Activated CD4-positive, alpha-beta T cell treated with anti-CD3 and anti-CD28 coated beads, Interleukin-2, amount 50 U/mL, for 4 hours (primary cell): Measurements from ENCODE around the gene FBXO31.
"Not testable (repeated sequence)": the region's sequence is repeated elsewhere in the genome, so short reads cannot be mapped to it uniquely, and the experiment has no call there.

Source experiments
- DNase-seq, 2 experiments: peaks; one replicate each; pipeline ENCODE4 v3.0.0-alpha.2; 2020

The FBXO31 gene

DNA sequence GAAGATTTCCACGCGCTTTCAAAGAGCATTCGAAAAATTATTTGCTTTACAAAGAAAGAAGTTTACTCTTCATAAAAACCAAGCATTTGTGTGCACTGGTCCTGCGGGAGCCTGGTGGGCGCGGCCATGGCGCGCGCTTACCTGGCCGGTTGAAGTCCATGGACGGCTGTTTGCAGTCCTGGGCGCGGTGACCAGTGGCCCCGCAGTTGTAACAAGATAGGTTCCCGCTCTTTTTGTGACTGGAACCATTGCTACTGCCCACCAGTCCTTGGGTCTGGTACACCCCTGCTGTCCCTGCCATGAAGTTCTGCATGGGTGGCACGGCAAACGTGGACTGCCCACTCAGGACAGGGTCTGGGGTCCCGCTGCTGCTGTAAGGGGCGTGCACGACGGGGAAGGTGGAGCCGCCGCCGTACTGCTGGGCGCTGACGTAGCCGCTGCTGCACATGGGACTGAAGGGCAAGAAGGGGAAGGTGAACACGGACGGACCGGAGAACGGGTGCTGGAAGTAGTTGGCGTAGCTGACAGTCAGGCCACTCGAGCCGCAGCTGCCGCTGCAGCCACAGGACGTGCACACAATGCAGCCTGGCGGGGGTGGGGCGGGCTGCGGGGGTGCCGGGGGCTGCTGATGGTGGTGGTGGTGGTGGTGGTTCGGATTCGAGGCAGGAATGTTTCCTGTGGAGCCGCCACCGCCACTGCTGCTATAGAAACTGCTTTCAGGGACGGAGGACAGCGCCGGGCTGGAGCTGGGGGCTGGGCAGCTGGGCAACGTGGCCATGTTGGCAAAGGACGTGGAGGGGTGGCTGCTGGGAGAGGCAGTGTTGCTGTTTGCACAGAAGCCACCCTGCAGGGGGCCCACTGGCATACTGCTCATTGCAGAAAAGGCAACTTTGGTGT lies 28.0 kb upstream of the FBXO31 start:
- DNase-seq = no peak

DNA sequence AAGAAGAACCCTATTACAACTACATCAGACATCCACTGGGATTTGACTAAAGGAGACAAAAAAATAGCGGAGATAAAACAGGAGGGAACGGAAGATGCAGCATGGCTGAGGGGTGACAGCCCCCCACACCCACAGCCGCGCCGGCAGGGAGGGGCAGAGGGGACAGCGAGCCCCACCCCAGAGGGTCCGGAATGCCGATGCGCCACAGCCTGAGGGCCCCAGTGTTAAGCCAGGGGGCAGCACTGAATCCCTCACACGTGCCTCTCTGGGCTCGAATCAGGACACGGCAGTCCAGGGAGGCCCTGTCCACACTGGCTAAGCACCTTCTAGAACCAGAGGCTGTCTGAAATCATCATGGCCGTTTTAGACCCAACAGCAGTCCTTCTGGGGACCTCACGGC lies 27.4 kb upstream of the FBXO31 start:
- no peak for DNase-seq

DNA sequence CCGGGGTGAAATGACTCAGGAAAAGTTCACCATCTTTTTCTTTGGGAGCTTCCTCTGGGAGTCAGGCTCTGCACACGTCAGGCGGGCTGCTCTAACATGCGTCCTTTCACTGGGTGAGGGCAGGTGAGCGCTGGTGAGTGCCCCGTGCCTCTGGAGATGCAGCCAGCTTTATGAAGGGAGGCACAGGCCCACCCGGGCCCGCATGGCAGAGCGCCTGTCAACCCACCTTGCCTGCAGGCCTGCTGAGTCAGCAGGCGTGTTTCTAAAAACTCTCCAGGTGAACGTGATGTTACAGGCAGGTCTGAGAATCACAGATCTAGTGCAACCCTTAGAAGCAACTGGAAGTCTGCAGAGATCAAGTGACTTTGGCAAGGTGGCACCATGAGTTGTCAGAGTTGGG lies 27.0 kb upstream of the FBXO31 start:
- no peak for DNase-seq

DNA sequence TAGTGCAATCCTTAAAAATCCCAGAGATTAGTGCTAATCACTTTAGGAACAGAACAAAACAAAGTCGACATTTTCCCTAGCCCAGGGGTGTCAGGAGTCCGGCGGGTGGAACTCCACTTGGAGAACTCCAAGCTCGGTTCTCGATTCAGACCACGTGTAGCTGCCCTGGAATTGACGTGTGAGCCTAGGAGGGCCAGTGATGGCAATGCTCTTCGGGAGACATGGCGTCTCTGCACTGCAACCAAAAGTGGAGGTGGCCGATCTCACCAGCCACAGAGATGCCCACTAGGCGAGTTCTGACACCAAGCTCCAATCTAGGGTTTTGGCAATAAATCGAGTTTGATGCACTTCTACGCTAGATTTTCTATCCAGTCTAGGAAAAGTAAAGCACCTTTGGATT lies 26.2 kb upstream of the FBXO31 start:
- DNase-seq = no peak

DNA sequence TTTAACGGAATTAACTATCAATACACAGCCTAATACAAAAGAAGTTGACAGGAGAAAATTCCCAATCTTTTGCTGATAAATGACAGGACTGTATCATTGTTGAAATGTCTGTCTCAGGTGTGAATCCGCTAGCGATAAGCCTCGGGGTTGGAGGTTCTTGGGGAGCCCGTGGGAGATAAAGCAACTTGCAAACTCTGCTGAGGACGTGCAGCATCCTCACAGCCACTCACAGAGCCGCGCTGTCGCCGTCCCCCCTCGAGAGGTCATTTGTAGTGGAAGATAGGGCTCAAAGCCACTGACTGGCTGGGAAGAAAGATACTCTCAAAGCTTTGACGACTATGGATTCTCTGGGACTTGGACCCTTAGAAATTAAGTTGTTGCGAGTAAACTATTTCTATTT lies 25.6 kb upstream of the FBXO31 start:
- no peak for DNase-seq

DNA sequence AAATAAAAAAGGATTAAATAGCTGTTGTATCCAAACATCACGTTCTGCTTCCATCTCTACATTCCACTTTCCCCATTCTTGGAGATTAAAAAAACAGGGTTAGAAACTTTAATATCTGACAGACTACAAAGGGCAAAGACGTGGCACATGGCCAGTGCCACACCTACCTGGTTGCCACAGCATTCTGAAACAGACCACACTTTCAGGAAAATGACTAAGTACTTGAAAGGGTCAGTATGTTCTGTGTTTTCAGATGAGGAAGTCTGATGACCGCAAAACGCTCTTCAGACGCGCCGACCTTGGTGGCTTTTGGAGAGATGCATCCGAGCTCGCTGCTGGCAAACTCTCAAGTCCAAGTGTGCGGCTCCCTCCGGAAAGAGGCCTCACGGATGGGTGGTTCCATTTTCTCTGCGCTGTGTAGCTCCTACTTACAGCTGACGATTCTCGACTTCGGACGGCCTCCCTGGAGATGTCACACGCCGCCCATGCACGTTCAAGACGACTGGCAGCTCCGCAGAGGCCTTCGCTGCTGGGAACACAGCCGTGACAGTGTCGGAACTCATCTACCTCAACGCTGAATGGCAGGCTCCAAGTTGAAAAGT lies 24.0 kb upstream of the FBXO31 start:
- DNase-seq = no peak

DNA sequence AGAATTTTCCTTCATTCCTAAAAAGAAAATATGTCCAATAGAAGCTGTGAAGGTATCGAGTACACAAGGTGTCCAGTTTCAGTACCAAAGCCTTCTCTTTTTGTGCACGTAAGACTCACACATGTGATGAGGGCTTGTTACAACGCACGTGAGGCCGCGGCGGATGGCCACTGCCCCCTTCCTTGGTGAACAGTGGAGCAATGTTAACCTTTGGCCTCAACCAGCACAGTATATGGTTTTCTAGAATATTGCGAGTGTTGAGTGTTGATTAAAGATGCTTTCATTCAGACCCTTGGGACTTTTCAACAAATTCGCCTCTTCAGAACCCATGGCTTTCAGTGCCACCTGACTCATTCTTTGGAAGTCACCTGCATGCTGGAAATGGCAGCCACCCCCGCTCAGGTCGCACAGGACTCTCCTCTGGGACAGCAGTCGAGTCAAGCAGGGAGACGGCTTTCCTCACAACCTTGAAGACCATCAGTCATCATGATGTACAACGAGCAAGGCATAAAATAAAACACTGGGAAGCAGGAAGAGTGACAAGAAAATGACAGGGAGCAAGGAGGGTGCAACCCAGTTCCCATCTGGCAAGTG lies 23.0 kb upstream of the FBXO31 start:
- no peak for DNase-seq

DNA sequence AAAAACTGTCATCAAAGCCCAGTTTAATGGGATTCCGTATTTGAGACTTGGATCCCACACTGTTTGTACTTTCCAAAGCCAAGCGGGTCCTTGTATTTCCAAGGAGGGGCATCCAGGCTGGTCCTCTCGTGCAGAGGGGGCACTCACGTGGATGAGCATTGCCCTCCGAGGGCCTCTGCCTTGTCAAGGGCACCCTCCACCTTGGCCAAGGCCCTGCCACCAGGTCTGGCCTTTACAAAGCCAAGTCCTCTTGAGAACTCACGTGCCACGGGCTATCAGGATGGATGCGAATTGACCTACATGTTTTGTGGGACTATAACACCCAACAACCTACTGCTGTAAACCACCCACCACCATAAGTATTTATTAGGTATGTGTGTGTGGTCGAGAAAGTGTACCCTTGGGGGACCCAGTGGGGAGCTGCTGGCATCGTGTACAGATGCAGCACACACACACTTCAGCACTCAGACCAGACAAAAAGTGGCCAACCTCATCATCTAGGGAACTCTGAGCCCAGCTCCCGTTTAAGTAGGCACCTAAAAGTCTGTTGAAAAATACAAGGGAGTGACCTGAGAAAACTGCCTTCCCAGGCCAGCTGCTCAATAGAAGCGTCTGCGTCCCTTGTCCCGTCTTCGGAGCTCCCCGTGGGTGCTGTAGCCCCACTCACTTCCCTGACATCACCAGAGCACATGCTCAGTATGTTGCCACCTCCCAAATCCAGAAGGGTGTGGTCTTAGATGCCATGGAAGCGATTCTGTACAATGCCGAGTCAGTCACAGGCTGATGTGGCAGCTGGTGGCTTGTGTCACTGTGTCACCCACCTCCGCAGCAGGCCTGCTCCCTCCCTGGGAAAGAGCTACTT lies 21.4 kb upstream of the FBXO31 start:
- no peak for DNase-seq

DNA sequence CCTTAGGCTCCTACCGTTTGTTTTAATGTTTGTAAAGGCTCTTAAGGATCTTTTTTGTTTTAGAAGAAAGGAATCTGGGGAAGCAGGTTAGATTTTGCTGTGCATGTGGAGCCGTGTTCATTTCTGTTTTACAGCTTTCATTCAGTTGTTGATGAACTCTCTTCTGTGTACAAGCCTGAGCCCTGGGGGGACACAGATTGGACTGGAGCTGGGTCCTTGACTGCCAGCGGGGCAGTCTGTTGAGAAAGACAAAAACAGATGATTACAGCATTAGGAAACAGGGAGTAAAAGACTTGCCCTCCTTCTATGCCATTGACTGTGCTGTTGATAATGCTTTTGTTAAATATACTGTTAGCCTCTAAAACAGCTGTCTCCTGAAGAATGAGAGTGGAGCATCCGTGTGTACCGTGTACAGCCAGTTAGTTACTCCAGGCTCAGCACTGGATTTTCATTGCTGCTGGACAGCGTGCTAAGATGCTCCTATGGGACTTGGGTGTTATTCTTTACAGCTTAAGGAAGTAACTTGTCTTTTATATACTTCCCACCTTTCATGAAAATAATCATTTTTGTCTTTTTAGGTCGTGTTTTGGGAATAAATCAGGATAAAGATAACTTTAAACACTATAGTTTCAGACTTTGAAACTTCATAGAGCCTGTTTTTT lies 11.7 kb upstream of the FBXO31 start:
- no peak for DNase-seq

DNA sequence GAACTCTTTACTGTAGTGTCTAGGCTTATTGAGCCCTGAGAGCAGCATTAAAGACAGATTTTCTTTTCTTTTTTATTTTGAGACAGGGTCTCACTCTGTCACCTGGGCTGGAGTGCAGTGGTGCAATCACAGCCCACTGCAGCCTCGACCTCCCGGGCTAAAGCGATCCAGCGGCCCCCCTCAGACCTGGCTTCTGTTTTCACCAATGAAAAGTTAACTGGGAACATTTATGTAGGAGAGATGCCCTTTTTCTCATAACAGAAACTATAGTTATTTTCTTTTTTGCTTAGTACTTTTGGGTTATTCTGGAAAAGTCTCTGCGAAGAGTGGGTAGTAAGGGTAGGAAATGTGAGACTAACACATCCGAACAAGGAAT lies 10.1 kb upstream of the FBXO31 start:
- DNase-seq = no peak

DNA sequence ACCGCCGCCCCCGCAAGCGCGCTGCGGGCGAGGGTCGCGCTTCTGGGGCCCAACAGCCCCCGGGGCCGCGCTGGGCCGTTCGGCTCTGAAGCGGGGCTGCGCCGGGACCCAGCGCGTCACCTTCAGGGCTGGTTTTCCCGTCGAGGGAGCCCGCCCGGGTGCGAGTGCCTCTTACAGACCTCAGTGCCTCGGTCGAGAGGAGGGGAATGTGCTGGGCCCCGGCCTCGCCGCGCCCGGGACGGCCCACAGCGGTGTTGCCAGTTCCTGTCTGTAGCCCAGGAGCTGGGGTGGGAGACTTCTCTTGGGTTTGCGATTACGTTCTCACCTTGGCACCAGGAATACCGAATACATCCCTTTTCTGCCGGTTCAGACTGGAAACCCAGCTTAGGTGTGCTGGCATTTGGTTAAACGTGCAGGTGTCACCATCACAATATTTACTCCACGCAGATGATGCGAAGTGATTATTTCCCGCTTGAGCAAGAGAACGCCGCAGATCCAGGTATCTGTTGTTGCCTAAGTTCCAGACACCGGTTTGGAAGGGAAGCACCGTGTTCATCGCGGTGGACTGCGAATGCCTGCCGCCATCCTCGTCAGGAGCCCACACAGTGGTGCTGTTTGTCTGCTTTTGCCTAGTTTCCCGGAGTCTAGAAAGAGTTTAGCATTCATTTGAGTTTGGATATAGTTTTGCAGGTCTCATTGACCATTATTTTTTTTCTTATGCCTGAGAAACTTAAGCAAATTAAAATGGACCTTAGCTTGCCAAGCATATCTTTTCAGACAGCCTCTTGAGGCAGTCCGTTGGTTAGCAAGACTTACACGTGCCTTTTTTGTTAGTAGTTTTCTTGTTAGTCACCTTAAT lies 9.5 kb upstream of the FBXO31 start:
- peak; percentile 21 to 25 for DNase-seq

DNA sequence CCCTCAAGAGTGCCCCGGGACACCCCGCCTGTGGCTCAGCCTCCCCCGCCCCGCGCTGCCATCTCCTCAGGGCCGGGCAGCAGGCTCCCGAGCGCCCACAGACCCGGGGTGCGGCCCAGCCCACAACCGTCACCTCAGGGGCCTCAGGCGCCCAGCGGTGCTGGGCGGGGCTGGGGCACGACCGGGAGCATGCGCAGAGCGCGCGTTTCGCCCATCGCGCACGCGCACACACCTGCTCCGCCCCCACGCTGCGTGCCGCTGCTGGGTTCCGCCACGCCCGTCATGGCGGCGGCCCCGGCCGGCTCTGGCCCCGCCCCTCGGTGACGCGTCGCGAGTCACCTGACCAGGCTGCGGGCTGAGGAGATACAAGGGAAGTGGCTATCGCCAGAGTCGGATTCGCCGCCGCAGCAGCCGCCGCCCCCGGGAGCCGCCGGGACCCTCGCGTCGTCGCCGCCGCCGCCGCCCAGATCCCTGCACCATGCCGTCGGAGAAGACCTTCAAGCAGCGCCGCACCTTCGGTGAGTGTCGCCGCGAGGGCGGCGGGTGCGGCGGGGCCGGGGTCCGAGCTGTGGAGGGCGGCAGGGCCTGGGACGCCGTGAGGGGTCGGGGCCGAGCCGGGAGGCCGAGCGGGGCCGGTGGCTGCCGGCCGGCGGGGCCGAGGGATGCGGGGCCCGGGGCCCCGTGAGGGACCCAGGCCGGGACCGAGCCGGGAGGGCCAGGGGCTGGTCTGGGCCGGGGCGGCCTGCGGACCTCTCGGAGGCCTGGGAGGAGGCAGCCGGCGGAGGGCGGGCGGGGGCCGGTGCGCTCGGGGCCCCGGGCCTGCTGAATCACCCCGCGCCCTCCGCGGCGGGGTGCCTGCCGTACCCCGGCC lies 8.6 kb upstream of the FBXO31 start, which contains the start of gene MAP1LC3B:
MAP1LC3B (plus strand) TSS at position 387 of the 871 bp plus-strand sequence; CDS start at position 479, 92 bp downstream.
- DNase-seq = peak; percentile 92 to 94

DNA sequence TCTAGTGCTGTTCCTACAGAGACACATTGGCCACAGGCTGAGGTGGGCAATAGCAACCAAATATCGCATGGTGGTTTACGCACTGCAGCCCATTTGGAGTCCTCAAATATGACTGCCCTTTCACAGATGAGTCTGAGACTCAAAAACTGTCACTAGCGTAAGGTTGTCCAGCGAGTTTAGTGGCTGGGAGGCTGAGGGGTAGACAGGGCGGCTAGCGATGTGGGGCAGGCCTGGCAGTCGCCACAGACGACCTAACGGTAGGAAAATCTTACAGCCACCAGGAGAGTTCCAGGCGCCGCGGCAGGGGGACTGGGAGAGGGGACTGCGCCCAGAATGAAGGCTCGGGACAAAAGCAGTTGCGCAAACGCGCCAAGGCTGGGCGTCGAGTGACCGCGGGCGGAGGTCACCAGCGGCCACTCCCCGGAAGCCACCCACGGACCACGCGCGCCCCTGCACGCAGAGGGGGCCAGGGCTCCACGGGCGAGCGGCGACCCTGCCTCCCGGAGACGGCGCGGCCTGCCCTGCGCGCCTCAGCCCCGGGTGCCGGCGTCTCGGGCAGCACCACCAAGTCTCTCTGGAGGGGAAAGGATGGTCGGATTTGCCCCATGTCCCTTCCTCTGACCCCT lies 7.9 kb upstream of the FBXO31 start:
- no peak for DNase-seq

DNA sequence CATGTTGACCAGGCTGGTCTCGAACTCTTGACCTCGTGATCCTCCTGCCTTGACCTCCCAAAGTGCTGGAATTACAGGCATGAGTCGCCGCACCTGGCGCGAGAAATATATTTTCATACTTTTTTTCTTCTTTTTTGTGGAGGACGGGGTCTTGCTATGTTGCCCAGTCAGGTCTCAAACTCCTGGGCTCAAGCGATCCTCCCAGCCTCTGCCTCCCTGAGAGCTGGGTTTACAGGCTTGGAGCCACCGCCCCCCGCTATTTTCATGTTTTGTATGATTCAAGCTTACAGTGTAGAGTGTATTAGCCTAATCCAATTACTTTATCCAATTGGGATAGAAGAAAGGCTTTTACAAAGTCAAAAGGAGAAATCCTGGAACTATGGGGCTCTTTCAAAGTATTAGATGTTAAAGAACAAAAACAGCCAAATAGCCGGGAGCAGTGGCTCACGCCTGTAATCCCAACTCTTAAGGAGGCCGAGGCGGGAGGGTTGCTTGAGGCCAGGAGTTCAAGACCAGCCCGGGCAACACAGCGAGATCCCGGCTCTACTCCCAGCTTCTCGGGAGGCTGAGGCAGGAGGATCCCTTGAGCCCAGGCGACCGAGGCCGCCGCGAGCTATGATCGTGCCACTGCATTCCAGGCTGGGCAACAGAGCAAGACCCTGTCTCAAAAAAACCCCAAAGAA lies 7.2 kb upstream of the FBXO31 start:
- DNase-seq = no peak

DNA sequence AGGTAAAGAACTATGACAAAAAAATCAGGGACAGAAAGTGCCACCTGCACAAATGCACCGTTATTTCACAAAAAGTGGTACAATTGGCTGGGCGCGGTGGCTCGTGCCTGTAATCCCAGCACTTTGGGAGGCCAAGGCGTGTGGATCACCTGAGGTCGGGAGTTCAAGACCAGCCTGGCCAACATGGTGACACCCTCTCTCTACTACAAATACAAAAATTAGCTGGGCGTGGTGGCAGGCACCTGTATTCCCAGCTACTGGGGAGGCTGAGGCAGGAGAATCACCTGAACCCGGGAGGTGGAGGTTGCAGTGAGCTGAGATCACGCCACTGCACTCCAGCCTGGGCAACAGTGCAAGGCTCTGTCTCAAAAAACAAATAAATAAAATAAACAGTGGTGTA lies 6.3 kb upstream of the FBXO31 start:
- DNase-seq = not testable (repeated sequence)

DNA sequence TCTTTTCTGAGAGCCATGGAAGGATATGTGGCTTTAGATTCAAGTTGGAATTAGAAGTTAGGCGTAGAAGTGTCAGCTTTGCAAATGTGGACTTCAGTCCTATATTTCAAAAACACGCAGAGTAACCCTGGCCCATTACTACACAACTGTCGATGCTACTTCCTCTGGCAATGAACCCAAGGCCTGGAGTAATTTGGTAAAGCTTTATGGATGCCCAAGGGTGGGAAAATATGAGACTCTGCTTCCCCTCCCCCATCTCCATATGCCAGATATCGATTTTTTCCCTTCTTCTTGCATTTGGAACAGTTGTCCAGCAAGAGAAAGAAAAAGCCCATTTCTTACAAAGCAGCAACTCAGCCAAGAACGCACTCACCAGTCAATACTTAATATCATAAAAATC lies 5.7 kb upstream of the FBXO31 start:
- DNase-seq = no peak

DNA sequence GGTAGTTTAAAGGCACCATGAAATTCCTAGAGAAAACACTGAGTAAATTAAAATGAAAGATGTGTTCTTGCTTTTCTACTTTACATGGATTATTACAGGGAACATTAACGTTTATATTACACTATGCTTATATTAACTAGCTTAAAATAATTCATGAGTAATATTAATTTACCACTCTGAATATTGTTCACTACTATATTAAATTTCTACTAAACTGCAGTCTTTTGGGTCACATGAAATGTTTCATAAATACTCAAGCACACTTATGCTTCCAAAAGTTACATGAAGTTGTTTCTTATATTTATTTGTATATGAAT lies 5.2 kb upstream of the FBXO31 start:
- DNase-seq = no peak

DNA sequence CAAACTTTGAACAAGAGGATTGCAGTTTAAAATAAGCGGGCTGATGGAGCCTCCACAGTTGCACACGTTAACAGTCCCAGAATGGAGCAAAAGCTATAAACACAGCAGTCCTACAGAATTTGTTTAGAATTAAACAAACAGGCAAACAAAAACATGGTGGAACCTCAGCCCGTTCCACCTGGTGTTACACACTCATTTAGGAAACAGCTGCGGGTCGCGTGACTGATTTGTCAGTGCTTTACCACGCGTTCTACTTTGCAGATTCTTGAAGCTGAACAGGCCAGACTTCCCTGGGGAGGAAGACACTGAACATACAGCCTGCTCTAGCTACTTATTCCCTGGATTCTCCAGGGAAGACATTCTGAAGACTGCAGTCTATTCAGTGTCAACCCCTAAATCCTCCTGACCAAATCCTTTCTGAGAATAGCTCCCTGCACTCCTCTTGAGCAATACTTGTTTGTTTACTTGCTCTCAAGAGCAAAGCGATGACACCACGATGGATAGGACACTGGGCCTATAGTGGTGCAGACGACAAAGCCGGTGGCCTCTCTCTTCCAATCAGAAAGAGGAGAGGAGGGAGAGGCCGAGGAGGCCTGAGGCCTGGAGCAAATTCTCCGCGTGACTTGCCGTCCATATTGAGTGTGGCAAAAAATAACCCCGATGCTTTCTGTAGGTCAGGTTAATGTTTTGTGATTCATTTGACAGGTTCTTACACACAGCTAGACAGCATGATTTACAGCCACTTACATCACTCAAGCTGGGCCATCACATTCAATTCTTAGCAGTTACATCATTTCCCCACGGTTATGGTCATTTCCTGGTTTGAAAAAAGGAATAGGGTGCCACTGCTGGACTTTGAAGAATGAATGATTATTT lies 4.6 kb upstream of the FBXO31 start:
- DNase-seq = peak; percentile 82 to 83

DNA sequence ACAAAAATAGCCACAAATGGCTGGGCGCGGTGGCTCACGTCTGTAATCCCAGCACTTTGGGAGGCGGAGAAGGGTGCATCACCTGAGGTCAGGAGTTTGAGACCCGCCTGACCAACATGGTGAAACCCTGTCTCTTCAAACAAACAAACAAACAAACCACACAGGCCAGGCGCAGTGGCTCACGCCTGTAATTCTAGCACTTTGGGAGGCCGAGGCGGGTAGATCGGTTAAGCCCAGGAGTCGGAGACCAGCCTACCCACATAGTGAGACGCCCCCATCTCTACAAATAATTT lies 1.2 kb upstream of the FBXO31 start:
- not testable (repeated sequence) for DNase-seq
